D721Med (cell line): ENCODE data around the gene MOCS1.

ENCODE experiments used
- DNase-seq: peaks from one replicate; pipeline ENCODE4 v3.0.0; 2011; ENCODE audit warnings: low spot score; ENCODE audit not compliant: insufficient read length
- FAIRE-seq: peaks from 2 replicates; lab custom pipeline; 2011; peaks lifted over from hg19 to GRCh38; lab: Jason Lieb, UNC
- TF ChIP-seq, protein P1 (sequence below): IDR thresholded peaks from 2 replicates; pipeline ENCODE4 v1.5.1; 2012; ENCODE audit warnings: mild to moderate bottlenecking, control low read depth; ENCODE audit not compliant: insufficient read depth; ENCODE audit errors: missing control alignments

Gene MOCS1

DNA sequence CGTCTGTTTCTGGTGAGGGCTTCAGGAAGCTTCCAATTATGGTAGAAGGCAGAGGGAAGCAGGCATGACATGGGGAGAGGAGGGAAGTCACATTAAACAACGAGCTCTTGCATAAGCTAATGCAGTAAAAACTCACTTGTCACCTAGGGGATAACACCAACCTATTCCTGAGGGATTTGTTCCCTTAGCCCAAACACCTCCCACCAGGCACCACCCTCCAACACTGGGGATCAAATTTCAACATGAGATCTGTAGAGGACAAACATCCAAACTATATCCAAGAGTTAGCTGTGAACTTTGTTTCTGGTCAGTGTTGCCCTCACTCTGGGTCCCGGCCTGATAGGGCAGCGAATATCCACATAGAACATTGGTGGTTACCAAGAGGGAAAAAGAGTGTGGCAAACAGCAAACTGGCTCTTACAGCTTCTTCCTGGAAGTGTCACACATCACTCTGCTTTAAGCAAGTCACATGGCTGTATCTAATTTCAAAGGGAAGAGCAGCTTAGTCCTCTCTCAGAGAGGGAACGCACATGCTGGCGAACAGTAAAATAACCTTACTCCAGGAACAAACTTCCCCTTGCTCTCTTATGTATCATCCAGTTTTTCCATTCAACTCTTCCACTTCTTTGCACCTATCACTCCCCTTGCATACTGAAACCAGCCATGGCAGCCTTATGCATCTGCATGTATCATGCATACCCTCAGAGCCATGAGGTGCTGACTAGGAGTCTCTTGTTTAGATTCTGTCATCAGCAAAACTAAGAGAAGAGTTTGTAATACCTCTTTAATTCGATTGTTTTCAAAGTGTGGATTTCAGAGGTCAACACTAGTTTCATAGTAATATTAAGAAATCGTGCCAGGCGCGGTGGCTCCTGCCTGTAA is 4.8 kb upstream of the MOCS1 start:
- TF ChIP-seq, protein P1, sequence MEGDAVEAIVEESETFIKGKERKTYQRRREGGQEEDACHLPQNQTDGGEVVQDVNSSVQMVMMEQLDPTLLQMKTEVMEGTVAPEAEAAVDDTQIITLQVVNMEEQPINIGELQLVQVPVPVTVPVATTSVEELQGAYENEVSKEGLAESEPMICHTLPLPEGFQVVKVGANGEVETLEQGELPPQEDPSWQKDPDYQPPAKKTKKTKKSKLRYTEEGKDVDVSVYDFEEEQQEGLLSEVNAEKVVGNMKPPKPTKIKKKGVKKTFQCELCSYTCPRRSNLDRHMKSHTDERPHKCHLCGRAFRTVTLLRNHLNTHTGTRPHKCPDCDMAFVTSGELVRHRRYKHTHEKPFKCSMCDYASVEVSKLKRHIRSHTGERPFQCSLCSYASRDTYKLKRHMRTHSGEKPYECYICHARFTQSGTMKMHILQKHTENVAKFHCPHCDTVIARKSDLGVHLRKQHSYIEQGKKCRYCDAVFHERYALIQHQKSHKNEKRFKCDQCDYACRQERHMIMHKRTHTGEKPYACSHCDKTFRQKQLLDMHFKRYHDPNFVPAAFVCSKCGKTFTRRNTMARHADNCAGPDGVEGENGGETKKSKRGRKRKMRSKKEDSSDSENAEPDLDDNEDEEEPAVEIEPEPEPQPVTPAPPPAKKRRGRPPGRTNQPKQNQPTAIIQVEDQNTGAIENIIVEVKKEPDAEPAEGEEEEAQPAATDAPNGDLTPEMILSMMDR: no peak
- no peak for FAIRE-seq
- DNase-seq: no peak

DNA sequence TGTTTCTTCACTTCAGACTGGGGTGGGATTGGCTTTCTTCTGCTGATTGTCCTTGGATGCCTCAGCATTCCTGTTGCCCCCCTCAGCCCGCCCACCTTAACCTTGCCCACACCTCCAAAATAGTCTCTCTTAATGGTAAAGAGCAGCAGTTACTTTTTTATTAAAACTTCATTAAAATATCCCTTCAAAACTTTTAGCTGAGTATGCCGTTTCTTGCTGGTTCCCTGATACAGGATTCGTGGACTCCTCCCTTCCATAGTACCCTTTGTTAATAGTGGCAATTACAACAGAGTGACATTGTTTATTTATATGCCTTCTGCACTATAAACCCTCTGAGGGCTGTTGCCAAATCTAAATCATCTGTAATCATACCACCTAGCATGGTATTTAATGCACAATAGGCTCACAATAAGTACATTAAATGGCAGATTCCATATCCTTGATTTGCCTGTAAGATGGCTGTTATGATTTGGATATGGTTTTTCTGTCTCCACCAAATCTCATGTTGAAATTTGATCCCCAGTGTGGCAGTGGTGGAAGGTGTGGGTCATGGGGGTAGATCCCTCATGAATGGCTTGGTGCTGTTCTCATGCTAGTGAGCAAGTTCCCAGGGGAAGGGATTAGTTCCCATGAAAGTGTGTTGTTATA is 3.5 kb upstream of the MOCS1 start:
- FAIRE-seq: no peak
- no peak for DNase-seq
- TF ChIP-seq, protein P1: no peak

DNA sequence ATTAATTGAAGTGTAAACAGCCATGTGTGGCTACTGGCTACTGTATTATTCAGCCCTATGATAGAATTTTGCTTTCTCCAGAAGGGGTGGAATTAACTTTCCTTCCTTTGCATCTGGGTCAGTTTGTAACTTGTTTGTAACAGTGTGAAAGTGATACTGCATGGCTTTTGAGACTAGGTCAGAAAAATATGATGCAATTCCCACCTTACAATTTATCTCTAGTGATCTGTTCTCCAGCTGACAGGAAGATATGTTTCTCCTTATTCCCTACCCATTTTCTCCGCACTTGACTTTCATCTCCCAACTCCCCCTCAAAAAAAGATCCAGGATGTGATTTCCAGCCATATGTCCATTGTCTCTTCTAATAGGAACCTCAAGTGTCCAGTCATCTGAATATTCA is 2.6 kb upstream of the MOCS1 start:
- FAIRE-seq: no peak
- DNase-seq: no peak
- TF ChIP-seq, protein P1: no peak

DNA sequence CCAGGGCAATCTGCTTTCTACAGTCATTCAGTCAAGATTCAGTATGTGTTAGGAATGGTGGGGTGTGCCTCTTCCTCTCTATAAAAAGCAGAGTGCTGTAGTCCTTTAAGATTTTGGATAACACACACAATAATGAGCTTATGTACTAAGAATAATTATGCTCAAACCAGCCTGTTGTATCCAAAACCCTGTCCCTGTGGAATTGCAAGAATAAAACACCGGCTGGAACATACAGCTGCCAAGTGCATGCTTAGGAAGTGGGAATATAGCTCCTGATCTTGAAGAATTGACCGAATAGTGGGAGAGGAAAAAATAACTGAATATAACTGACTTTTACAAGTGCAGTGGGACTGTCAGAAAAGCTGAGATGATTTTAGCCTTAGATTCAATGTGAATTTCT is 979 bp upstream of the MOCS1 start:
- TF ChIP-seq, protein P1: no peak
- DNase-seq (no peak), FAIRE-seq (no peak)

DNA sequence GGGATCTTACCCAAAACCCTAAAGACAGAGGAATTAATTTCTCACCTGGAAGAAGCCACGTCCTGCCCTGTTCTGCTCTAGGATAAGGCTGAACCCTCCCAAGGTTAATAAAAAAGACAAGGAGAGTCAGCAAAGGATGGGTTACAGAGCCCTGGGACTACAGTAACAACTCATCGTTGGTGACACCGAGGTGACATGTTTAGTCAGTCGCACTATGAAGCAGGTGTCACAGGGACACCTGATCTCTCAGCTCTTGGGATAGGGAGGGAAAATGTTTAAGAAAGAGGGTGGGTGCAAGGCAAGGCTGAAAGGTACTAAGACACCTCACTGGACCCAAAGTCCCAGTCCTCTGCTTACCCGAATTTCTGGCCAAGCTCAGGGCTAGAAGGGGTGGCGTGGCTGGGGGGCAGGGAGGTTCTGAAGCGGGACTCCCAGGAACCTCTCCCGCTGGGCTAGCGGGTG is 562 bp downstream of the MOCS1 start:
- DNase-seq (no peak), FAIRE-seq (no peak)
- TF ChIP-seq, protein P1: no peak

DNA sequence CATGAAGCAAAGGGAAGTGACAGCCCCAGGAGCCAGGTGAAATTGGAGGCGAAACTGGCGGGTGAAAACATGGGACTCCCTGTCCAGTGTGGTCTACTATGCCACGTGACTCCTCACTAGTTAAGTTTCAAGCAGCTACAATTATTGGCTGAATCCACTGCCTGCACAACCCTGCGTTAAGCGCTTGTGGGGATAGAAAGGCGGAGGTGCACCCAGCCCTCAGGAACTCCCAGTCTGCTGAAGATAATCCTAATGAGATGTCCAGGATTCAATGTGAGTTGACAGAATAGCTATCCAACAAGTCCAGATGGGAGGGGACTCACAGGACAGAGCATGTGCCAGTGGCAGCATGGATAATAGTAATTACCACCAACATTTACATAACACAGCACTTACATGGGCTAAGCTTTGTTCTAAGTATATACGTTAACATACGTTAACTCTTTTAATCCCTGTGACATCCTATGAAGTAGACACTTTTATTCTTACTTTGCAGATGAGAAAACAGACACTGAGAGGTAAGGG is 1.8 kb downstream of the MOCS1 start:
- DNase-seq: no peak
- no peak for FAIRE-seq
- TF ChIP-seq, protein P1: no peak
